RWPE1 (cell line): ENCODE results near the gene HDAC4.

ENCODE experiments used
- CTCF ChIA-PET: fragments of 350-600 bp; sonication (Branson Sonifier 250); formaldehyde crosslinking; extraction: SDS; loops from one replicate; lab custom pipeline; 2021; lab: Yijun Ruan, JAX
- POLR2A ChIA-PET: fragments of 400-600 bp; formaldehyde crosslinking; extraction: SDS; loops from one replicate; lab custom pipeline; 2020; ENCODE audit warnings: antibody characterized with exemption; ENCODE audit not compliant: low non-redundant PET; lab: Yijun Ruan, JAX
- DNase-seq: peaks from one replicate; pipeline ENCODE4 v3.0.0; 2012; ENCODE audit warnings: low spot score
- H3K27ac ChIP-seq: fragments of 450-650 bp; 2 replicates; pipeline ENCODE4 v1.5.1; 2017
- TF ChIP-seq, protein P1 (sequence below): fragments of 450-650 bp; conservative IDR thresholded peaks from 2 replicates; pipeline ENCODE4 v1.5.1; 2017; ENCODE audit warnings: low read depth, mild to moderate bottlenecking

Gene HDAC4

DNA sequence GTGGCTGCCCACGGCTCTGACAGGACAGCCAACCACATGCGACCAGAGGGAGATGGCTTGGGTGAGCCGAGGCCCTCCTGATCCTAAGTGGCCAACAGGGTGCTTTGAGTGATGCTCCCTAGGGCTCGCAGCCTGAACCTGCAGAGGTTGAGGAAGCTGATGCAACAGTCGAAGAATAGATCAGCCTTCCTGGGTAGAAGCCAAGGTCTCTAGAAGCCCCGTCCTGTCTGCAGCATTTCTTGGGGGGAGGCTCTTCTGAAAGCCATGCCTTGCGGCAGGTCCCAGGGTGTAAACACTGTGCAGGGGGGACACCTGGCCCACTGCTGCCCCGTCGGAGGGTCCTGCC lies 136.4 kb downstream of the HDAC4 start:
- POLR2A ChIA-PET, result no interaction called here
- H3K27ac ChIP-seq, result peak overlapping the region; percentile 63
- CTCF ChIA-PET, result no interaction called here
- DNase-seq, result no peak
- TF ChIP-seq, protein P1, sequence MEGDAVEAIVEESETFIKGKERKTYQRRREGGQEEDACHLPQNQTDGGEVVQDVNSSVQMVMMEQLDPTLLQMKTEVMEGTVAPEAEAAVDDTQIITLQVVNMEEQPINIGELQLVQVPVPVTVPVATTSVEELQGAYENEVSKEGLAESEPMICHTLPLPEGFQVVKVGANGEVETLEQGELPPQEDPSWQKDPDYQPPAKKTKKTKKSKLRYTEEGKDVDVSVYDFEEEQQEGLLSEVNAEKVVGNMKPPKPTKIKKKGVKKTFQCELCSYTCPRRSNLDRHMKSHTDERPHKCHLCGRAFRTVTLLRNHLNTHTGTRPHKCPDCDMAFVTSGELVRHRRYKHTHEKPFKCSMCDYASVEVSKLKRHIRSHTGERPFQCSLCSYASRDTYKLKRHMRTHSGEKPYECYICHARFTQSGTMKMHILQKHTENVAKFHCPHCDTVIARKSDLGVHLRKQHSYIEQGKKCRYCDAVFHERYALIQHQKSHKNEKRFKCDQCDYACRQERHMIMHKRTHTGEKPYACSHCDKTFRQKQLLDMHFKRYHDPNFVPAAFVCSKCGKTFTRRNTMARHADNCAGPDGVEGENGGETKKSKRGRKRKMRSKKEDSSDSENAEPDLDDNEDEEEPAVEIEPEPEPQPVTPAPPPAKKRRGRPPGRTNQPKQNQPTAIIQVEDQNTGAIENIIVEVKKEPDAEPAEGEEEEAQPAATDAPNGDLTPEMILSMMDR, result no peak

DNA sequence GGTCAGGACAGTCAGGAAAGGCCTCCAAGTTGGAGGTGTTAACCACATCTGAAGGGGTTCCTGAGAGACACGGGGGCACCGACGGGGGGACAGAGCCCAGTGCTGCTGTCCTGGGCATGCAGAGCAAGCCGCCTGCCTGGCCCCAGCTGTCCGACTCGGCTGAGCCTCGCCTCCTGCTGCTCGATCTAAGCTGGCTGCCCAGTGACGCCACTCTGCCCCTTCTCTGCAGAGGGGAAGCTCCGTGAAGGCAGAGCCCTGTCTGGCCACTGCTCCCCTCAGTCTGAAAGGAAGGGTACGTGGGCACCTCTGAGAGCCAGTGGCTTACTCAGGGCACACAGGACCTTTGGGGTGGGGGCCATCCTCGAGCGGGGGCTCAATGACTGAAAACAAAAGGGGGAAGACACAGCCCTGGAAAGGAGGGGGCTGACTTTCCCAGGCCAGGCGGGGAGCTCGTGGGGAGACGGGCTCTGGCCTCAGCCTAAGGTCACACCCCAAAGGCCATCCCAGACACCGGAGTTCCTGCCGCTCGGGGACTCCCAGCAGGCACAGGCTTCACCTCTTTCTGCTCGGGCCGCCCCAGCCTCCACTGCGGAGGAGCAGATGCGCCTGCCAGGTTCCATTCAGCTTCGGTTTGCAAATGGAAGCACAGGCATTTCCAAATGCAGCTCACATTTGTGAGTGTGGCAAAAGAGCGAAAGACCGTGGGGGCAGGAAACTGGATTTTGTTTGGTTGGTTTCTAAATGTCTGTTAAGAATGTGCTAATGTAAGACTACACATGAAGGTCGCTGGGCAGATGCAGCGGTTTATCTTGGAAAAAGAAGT lies 136.9 kb downstream of the HDAC4 start:
- H3K27ac ChIP-seq, result peak overlapping the region; percentile 63
- TF ChIP-seq, protein P1, result no peak
- no peak for DNase-seq
- ChIA-PET POLR2A (no interaction called here), CTCF (interaction anchor here (0.6 kb wide), 1 partner anchor 120 kb away, joined by 3 read pairs; no protein-coding TSS in a partner anchor)

DNA sequence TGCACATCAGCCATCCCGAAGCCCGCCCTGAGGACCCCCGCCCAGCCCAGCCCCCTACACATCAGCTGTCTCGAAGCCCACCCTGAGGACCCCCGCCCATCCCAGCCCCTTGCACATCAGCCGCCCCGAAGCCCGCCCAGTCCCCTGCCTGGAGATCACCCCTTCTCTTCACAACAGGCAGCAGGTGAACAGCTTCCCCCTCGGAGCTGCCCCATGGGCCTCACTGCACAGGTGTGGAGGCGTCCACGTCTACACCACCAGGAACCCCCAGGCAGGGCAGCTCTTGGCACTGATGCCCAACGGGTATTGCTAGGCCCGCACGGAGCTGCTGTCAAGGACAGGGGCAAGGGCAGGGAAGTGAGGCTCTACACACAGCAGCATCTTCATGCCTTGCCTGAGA lies 137.6 kb downstream of the HDAC4 start:
- POLR2A ChIA-PET, result no interaction called here

DNA sequence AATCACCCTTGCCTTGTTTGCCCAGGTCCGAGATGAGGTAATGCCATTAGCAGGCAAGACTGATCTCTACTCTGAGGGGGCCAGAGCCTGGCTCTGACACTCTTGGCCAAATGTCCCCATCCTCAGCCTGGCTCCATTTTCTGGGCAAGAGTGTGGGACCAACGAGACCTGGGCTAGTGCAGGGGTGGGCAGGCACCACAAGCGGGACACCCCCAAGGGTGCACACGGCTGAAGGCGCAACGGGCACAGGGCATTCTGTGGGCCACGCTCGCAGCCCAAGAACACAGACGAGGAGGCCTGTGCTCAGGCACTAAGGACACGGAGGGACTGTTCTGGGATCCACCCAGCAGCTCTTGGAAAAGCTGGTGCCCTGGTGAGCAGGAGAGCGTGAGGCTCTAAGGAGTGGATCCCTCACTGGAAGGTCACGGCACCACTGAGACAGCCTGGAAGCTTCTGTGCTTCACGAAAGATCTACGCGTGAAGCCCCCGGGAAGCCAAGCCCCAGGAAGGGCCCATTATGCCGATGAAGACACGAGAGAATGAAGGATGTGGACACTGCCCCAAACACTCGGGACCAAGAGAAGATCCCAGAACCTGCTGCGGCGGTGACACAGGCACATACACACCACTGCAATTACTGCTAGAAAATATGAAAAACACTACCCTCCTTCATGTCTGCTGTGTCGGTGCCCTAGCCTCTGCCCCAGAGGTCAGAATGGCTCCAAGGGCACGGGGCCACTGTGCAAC lies 138.2 kb downstream of the HDAC4 start:
- DNase-seq, result no peak
- TF ChIP-seq, protein P1, result no peak
- POLR2A ChIA-PET, result no interaction called here
- H3K27ac ChIP-seq, result no peak overlapping the region
- CTCF ChIA-PET, result no interaction called here

More for the DNA sequence above, 137.6 kb downstream of the HDAC4 start:
- TF ChIP-seq, protein P1, result no peak
- H3K27ac ChIP-seq, result no peak overlapping the region
- no peak for DNase-seq
- CTCF ChIA-PET, result interaction anchor here (0.6 kb wide), 1 partner anchor 120 kb away, joined by 3 read pairs; no protein-coding TSS in a partner anchor

DNA sequence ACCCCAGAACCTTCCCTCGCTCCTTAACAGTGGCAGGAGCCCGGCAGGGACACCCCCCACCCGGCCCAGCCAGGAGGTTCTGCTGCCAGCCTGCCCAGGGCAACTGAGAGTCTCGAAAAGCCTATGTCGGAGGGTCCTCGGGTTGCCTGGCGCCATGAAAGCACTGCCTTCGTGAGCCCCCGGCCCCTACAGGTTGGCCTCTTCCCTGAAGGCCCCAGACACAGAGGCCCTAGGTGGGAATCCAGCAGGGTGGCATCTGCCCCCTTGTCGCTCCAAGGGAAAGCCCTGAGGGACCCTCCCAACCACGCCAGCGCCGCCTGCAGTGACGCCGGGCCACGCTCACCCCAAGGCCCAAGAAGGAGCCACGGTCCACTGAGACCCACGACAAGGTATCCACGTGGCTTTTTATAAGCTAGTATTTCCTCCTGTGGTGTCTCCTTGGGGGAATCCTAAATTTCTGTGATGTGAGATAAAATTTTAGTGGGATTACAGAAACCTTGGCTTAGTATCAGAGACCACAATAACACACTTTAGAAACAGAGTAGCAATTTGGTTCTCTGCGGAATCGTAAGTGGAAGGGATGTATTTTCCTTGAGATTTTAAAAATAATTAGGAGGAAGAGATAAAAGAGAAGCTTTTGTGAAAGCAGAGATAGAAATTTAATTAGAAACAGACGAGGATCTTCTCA lies 138.9 kb downstream of the HDAC4 start:
- CTCF ChIA-PET, result no interaction called here
- no peak overlapping the region for H3K27ac ChIP-seq
- DNase-seq, result no peak
- TF ChIP-seq, protein P1, result no peak
- POLR2A ChIA-PET, result no interaction called here

DNA sequence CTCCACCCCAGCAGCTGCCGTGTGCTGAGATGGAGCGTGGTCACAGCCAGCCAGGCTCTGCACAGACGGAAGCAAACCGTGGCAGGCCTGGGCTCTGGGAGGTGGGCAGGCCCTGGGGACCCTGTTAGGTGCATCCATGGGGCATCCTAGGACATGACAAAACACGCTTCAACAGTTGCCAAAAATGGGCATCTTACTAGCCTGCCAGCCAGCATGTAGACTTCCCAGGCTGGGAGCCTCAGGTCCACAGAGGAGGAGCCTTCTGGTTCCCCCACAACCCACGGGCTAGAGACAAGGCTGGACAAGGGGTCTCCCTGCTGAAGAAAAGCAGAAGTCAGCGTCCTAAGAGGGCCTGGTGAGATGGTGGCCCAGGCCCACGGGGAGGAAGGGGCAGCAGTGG lies 139.5 kb downstream of the HDAC4 start:
- no peak for DNase-seq
- TF ChIP-seq, protein P1, result no peak
- CTCF ChIA-PET, result no interaction called here
- no peak overlapping the region for H3K27ac ChIP-seq
- POLR2A ChIA-PET, result no interaction called here
